K562 (cell line): ENCODE results near the gene MEA1. TPM values are rescaled to one million over a fixed set of nuclear protein-coding genes. Genes with fewer than 3 reads are reported as not detected.

Experiments
- CHCHD3 ChIP-seq: fragments of 250-450 bp; sonication (Bioruptor Pico); IDR thresholded peaks from 2 replicates; pipeline ENCODE4 v2.1.2; 2022; ENCODE audit warnings: mild to moderate bottlenecking
- CTCFL ChIP-seq: IDR thresholded peaks from 2 replicates; pipeline ENCODE4 v1.6.1; 2011; ENCODE audit warnings: borderline replicate concordance, low read depth, mild to moderate bottlenecking, moderate library complexity, low read length; ENCODE audit not compliant: insufficient read depth, poor library complexity, severe bottlenecking
- FIP1L1 ChIP-seq: fragments of 200-400 bp; formaldehyde crosslinking; IDR thresholded peaks from 2 replicates; pipeline ENCODE4 v1.6.1; 2018; ENCODE audit warnings: mild to moderate bottlenecking, low read depth, low read length; ENCODE audit not compliant: poor library complexity, severe bottlenecking
- GMEB1 ChIP-seq: fragments of 250-450 bp; sonication (Bioruptor Pico); IDR thresholded peaks from 2 replicates; pipeline ENCODE4 v1.4.0; 2020; ENCODE audit warnings: mild to moderate bottlenecking
- NONO ChIP-seq, 2 experiments: fragments of 200-400 bp in 1 of 2; fragments of 450-650 bp in 1 of 2; formaldehyde crosslinking in 1 of 2; IDR thresholded peaks; 2 replicates each; pipeline ENCODE4 v1.6.1; 2017; ENCODE audit warnings: low read depth in 2 of 2, mild to moderate bottlenecking in 2 of 2, moderate library complexity in 2 of 2, low read length in 1 of 2
- RB1 ChIP-seq: fragments of 450-650 bp; IDR thresholded peaks from 2 replicates; pipeline ENCODE4 v1.6.1; 2017; ENCODE audit warnings: low read depth, mild to moderate bottlenecking
- RBBP5 ChIP-seq: fragments of 200-600 bp; sonication (generic); IDR thresholded peaks from 2 replicates; pipeline ENCODE4 v1.6.1; 2012; ENCODE audit warnings: borderline replicate concordance, mild to moderate bottlenecking, low read length, control low read depth, inconsistent platforms; ENCODE audit not compliant: insufficient read depth, poor library complexity, severe bottlenecking
- RBM22 ChIP-seq: fragments of 200-400 bp; formaldehyde crosslinking; IDR thresholded peaks from 2 replicates; pipeline ENCODE4 v1.6.1; 2018; ENCODE audit warnings: low read length, low read depth; ENCODE audit not compliant: poor library complexity, severe bottlenecking
- TOE1 ChIP-seq, 2 experiments: fragments of 450-650 bp in 1 of 2; sonication (generic) in 1 of 2; formaldehyde crosslinking in 1 of 2; IDR thresholded peaks; 2 replicates each; pipeline versions ENCODE4 v1.7.1 to v1.8.0; 2016 to 2022; ENCODE audit warnings: borderline replicate concordance in 2 of 2, mild to moderate bottlenecking in 2 of 2, antibody characterized with exemption in 1 of 2, inconsistent platforms in 1 of 2, low read depth in 1 of 2, missing genetic modification reagents in 1 of 2, moderate library complexity in 1 of 2
- ZNF146 ChIP-seq: IDR thresholded peaks from one replicate; pipeline ENCODE4 v1.6.1; 2018; ENCODE audit warnings: missing compliant biosample characterization; ENCODE audit not compliant: unreplicated experiment
- polyA plus RNA-seq, 8 experiments: library from polyadenylated mRNA; depleted of rRNA in 4 of 8; stranded (reverse) in 5 of 8; unstranded in 3 of 8; fragments of >200 nt; fragmentation: Nextera tagmentation in 2 of 8; fragmentation: Illumina TruSeq in 1 of 8; extraction: Ambion mirVana in 2 of 8; extraction: Trizol in 1 of 8; gene quantifications; 2 replicates each; pipeline versions ENCODE4 v1.2.1 to v1.2.3, GENCODE V29; 2011 to 2014; ENCODE audit warnings: inconsistent platforms in 1 of 8, missing spikeins in 1 of 8
- total RNA-seq, 7 experiments: library from RNA; depleted of rRNA in 6 of 7; stranded (reverse); fragments of >200 nt in 6 of 7; fragmentation: Illumina TruSeq in 2 of 7; extraction: Trizol in 2 of 7; gene quantifications; 2 replicates each; pipeline versions ENCODE4 v1.2.1 to v1.2.3, GENCODE V29; 2011 to 2021; ENCODE audit warnings: low replicate concordance in 1 of 7

The MEA1 gene
- total and polyA plus RNA-seq, 9 of the 15 experiments (the other 6 are each of a cell fraction or from before 2014, with no cell fraction given), result 86.8 to 210 (median 152) TPM

- no peak for TF ChIP-seq CTCFL
- TF ChIP-seq CHCHD3, result no peak
- no peak for TF ChIP-seq FIP1L1
- TF ChIP-seq ZNF146 (CRISPR knock-in tag), result no peak
- TF ChIP-seq NONO (IDR thresholded peaks at IDR 0.05; ENCODE audit: low read depth in 2 of 2, low read length in 1 of 2), result peak in 1 of 2 experiments; percentile 70; a peak in 1 of 4 replicates
- peak; percentile 80 for TF ChIP-seq GMEB1
- no peak for TF ChIP-seq RBM22
- 0 out of 2 replicates have a peak, but pooled peaks have one; percentile 34 for TF ChIP-seq TOE1 (IDR thresholded peaks at IDR 0.05; ENCODE audit: borderline replicate concordance)
- TF ChIP-seq TOE1 (CRISPR knock-in tag; IDR thresholded peaks at IDR 0.05; ENCODE audit: borderline replicate concordance, low read depth), result no peak
- peak; percentile 91 for TF ChIP-seq RBBP5
- peak; percentile 64; the same call in 1 of the 2 replicates for TF ChIP-seq RB1
Observed at GRCh38 chr6:43021270-43022047, 7.7 kb upstream of the MEA1 start, which contains the start of gene RRP36 (continued).
